H9 (cell line): ENCODE data around the gene ANAPC13. TPM values are rescaled to one million over a fixed set of nuclear protein-coding genes. Genes with fewer than 3 reads are reported as not detected.

ENCODE experiments used
- DNase-seq: peaks from one replicate; pipeline ENCODE4 v3.0.0-alpha.2; 2017
- H2AFZ ChIP-seq: one replicate; pipeline ENCODE4 v1.6.1; 2013; ENCODE audit warnings: mild to moderate bottlenecking, low read length, control low read depth, moderate library complexity
- H2AK5ac ChIP-seq: 2 replicates; pipeline ENCODE4 v1.6.1; 2013; ENCODE audit warnings: low read length, control low read depth, mixed read lengths; ENCODE audit not compliant: insufficient read length
- H2BK120ac ChIP-seq: one replicate; pipeline ENCODE4 v1.6.1; 2013; ENCODE audit warnings: low read depth, mild to moderate bottlenecking, low read length, control low read depth, inconsistent platforms; ENCODE audit not compliant: poor library complexity, severe bottlenecking
- H2BK12ac ChIP-seq: 2 replicates; pipeline ENCODE4 v1.6.1; 2013; ENCODE audit warnings: low read length, control low read depth, mixed read lengths, low read depth; ENCODE audit not compliant: insufficient read length
- H2BK15ac ChIP-seq: 2 replicates; pipeline ENCODE4 v1.6.1; 2013; ENCODE audit warnings: low read depth, low read length, control low read depth
- H2BK20ac ChIP-seq: one replicate; pipeline ENCODE4 v1.6.1; 2013; ENCODE audit warnings: low read depth, mild to moderate bottlenecking, low read length, control low read depth, inconsistent platforms; ENCODE audit not compliant: poor library complexity, severe bottlenecking
- H2BK5ac ChIP-seq: 2 replicates; pipeline ENCODE4 v1.6.1; 2013; ENCODE audit warnings: low read length, control low read depth, mixed read lengths; ENCODE audit not compliant: insufficient read length
- H3K14ac ChIP-seq: 2 replicates; pipeline ENCODE4 v1.6.1; 2013; ENCODE audit warnings: low read length, control low read depth; ENCODE audit not compliant: insufficient read depth
- H3K18ac ChIP-seq: 2 replicates; pipeline ENCODE4 v1.6.1; 2013; ENCODE audit warnings: low read depth, mild to moderate bottlenecking, mixed read lengths, low read length, control low read depth; ENCODE audit not compliant: insufficient read length
- H3K23ac ChIP-seq: 2 replicates; pipeline ENCODE4 v1.6.1; 2013; ENCODE audit warnings: low read length, control low read depth, mixed read lengths, low read depth; ENCODE audit not compliant: insufficient read length
- H3K23me2 ChIP-seq: 2 replicates; pipeline ENCODE4 v1.6.1; 2013; ENCODE audit warnings: low read depth, mild to moderate bottlenecking, mixed read lengths, low read length, control low read depth; ENCODE audit not compliant: insufficient read length, poor library complexity, severe bottlenecking
- H3K27ac ChIP-seq: 2 replicates; pipeline ENCODE4 v1.5.1; 2013; ENCODE audit warnings: low read length, control low read depth, mixed read lengths, low read depth; ENCODE audit not compliant: insufficient read length
- H3K27me3 ChIP-seq: 2 replicates; pipeline ENCODE4 v1.6.1; 2013; ENCODE audit warnings: low read length, control low read depth, inconsistent platforms; ENCODE audit not compliant: insufficient read depth
- H3K4ac ChIP-seq: 2 replicates; pipeline ENCODE4 v1.6.1; 2013; ENCODE audit warnings: low read depth, mild to moderate bottlenecking, control low read depth, inconsistent platforms, low read length, moderate library complexity
- H3K4me1 ChIP-seq: 2 replicates; pipeline ENCODE4 v1.6.1; 2013; ENCODE audit warnings: low read length, control low read depth, inconsistent platforms; ENCODE audit not compliant: insufficient read depth
- H3K4me2 ChIP-seq: 2 replicates; pipeline ENCODE4 v1.6.1; 2013; ENCODE audit warnings: low read length, control low read depth, mixed read lengths; ENCODE audit not compliant: insufficient read length, insufficient read depth
- H3K56ac ChIP-seq: 2 replicates; pipeline ENCODE4 v1.6.1; 2013; ENCODE audit warnings: low read depth, mild to moderate bottlenecking, mixed read lengths, low read length, control low read depth; ENCODE audit not compliant: insufficient read length
- H3K79me1 ChIP-seq: 2 replicates; pipeline ENCODE4 v1.6.1; 2013; ENCODE audit warnings: low read depth, mild to moderate bottlenecking, moderate library complexity, low read length, control low read depth, inconsistent platforms; ENCODE audit not compliant: insufficient read depth, poor library complexity, severe bottlenecking
- H3K79me2 ChIP-seq: 2 replicates; pipeline ENCODE4 v1.6.1; 2013; ENCODE audit warnings: low read length, control low read depth, inconsistent platforms; ENCODE audit not compliant: insufficient read depth
- H3K9ac ChIP-seq: 2 replicates; pipeline ENCODE4 v1.6.1; 2013; ENCODE audit warnings: low read length, control low read depth, mixed read lengths; ENCODE audit not compliant: insufficient read length; ENCODE audit errors: extremely low read depth
- H3K9me3 ChIP-seq: one replicate; pipeline ENCODE4 v1.6.1; 2013; ENCODE audit warnings: low read depth, low read length, inconsistent platforms; ENCODE audit not compliant: control insufficient read depth
- H3T11ph ChIP-seq: one replicate; pipeline ENCODE4 v1.6.1; 2013; ENCODE audit warnings: mild to moderate bottlenecking, low read length, control low read depth, inconsistent platforms
- H4K20me1 ChIP-seq: one replicate; pipeline ENCODE4 v1.6.1; 2013; ENCODE audit not compliant: control insufficient read depth, insufficient read length, insufficient read depth
- H4K5ac ChIP-seq: 2 replicates; pipeline ENCODE4 v1.6.1; 2013; ENCODE audit warnings: low read depth, mild to moderate bottlenecking, mixed read lengths, low read length, control low read depth; ENCODE audit not compliant: insufficient read length
- H4K8ac ChIP-seq: replicated peaks from 2 replicates; pipeline ENCODE4 v1.6.1; 2013; ENCODE audit warnings: low read length, control low read depth, mixed read lengths, low read depth; ENCODE audit not compliant: insufficient read length
- H4K91ac ChIP-seq: 2 replicates; pipeline ENCODE4 v1.6.1; 2013; ENCODE audit warnings: low read depth, mild to moderate bottlenecking, moderate library complexity, mixed read lengths, low read length, control low read depth; ENCODE audit not compliant: insufficient read length
- H3K27ac Mint-ChIP-seq, 3 experiments: 2 replicates in 2 of 3; 3 replicates in 1 of 3; pipeline ENCODE4 v1.8.0; 2020 to 2021; ENCODE audit warnings: mixed read lengths in 3 of 3, mild to moderate bottlenecking in 1 of 3, moderate library complexity in 1 of 3
- H3K27me3 Mint-ChIP-seq: 2 replicates; pipeline ENCODE4 v1.8.0; 2021; ENCODE audit warnings: low read depth, mild to moderate bottlenecking, moderate library complexity, mixed read lengths
- H3K36me3 Mint-ChIP-seq, 3 experiments: 2 replicates in 2 of 3; 3 replicates in 1 of 3; pipeline ENCODE4 v1.8.0; 2020 to 2021; ENCODE audit warnings: low read depth in 3 of 3, mixed read lengths in 3 of 3; ENCODE audit not compliant: insufficient read depth in 1 of 3
- H3K4me1 Mint-ChIP-seq, 2 experiments: 2 replicates each; pipeline ENCODE4 v1.8.0; 2020; ENCODE audit warnings: mixed read lengths in 2 of 2
- H3K4me3 Mint-ChIP-seq, 2 experiments: 2 replicates in 1 of 2; 3 replicates in 1 of 2; pipeline ENCODE4 v1.8.0; 2020 to 2021; ENCODE audit warnings: mild to moderate bottlenecking in 2 of 2, mixed read lengths in 2 of 2, moderate library complexity in 1 of 2
- H3K9me3 Mint-ChIP-seq, 2 experiments: 2 replicates in 1 of 2; 3 replicates in 1 of 2; pipeline ENCODE4 v1.8.0; 2020; ENCODE audit warnings: mild to moderate bottlenecking in 2 of 2, mixed read lengths in 2 of 2, moderate library complexity in 1 of 2
- CTCF ChIP-seq: fragments of 200-600 bp; sonication (generic); conservative IDR thresholded peaks from 3 replicates; pipeline ENCODE4 v1.8.0; 2021; ENCODE audit warnings: antibody characterized with exemption, mild to moderate bottlenecking
- total RNA-seq: library from RNA; stranded (reverse); gene quantifications from 2 replicates; pipeline ENCODE4 v1.2.1, GENCODE V29; 2021

ANAPC13 gene
- total RNA-seq, 1 experiment from 2014 or later = 42.8 TPM

DNA sequence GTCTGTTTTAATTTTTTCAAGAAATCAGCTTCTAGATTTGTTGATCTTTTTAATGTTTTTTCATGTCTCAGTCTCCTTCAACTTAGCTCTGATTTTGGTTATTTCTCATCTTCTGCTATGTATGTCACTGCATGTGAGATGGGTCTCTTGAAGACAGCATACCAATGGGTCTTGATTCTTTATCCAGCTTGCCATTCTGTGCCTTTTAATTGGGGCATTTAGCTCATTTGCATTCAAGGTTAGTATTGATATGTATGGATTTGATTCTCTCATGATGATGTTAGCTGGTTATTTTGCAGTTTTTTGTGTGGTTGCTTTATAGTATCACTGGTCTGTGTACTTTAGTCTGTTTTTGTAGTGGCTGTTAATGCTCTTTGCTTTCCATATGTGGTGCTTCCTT lies 39.5 kb upstream of the ANAPC13 start:
- H2BK15ac ChIP-seq = no peak overlapping the region
- no peak for TF ChIP-seq CTCF
- H4K8ac ChIP-seq = no peak overlapping the region

More for the DNA sequence above, 39.5 kb upstream of the ANAPC13 start:
- Histone ChIP-seq H4K20me1 (no peaks in the 10 kb centered on the region), H3K27me3 (no peaks in the 10 kb centered on the region), H3K14ac (no peak overlapping the region), H2AFZ (no peak overlapping the region), H2BK20ac (no peak overlapping the region), H3K4me1 (peaks cover 3% of the 10 kb centered on the region; the same call in 1 of the 2 replicates), H3K79me1 (no peaks in the 10 kb centered on the region), H3K23me2 (no peaks in the 10 kb centered on the region), H3K79me2 (no peaks in the 10 kb centered on the region; the same call in 1 of the 2 replicates), H3K56ac (no peak overlapping the region), H3K18ac (no peak overlapping the region), H3K23ac (no peak overlapping the region), H4K5ac (no peak overlapping the region), H3T11ph (no peak overlapping the region), H2BK12ac (no peak overlapping the region), H3K9ac (no peak overlapping the region), H3K9me3 (no peaks in the 10 kb centered on the region), H3K4ac (no peak overlapping the region), H2AK5ac (no peak overlapping the region), H2BK5ac (no peak overlapping the region), H3K4me2 (no peak overlapping the region), H3K27ac (no peak overlapping the region), H4K91ac (no peak overlapping the region), H2BK120ac (no peak overlapping the region)
- no peak for DNase-seq
- Mint-ChIP-seq H3K27me3 (peaks cover 3% of the 10 kb centered on the region; the same call in 1 of the 2 replicates), H3K4me3 (no peak overlapping the region), H3K27ac (no peak overlapping the region), H3K4me1 (peaks cover 2 to 6% of the 10 kb centered on the region in 2 experiments), H3K36me3 (peaks cover 39 to 52% (median 41%) of the 10 kb centered on the region in 3 experiments), H3K9me3 (peaks cover 35 to 40% of the 10 kb centered on the region in 2 experiments)
